Muscle layer of colon (tissue), 2 donors: ENCODE data around the gene ATP11A.
A peak's percentile ranks its signal among the peaks of the same experiment; 100 is the strongest.

ENCODE experiments used
- H3K27ac ChIP-seq: one replicate; pipeline ENCODE4 v1.7.0; 2013; ENCODE audit warnings: low read depth, mild to moderate bottlenecking, low read length, moderate library complexity
- H3K27me3 ChIP-seq, 2 donors: one replicate each; pipeline ENCODE4 v1.7.0; 2013; ENCODE audit warnings: low read length in 2 of 2, mild to moderate bottlenecking in 2 of 2; ENCODE audit not compliant: insufficient read depth in 2 of 2, control insufficient read depth in 1 of 2
- H3K36me3 ChIP-seq: one replicate; pipeline ENCODE4 v1.7.0; 2013; ENCODE audit warnings: mild to moderate bottlenecking, low read length; ENCODE audit not compliant: insufficient read depth
- H3K4me1 ChIP-seq: one replicate; pipeline ENCODE4 v1.7.0; 2013; ENCODE audit warnings: mild to moderate bottlenecking, low read length; ENCODE audit not compliant: insufficient read depth
- H3K4me3 ChIP-seq, 2 donors: one replicate each; pipeline ENCODE4 v1.7.0; 2013; ENCODE audit warnings: low read length in 2 of 2, low read depth in 1 of 2, mild to moderate bottlenecking in 1 of 2, moderate library complexity in 1 of 2
- H3K9ac ChIP-seq: one replicate; pipeline ENCODE4 v1.7.0; 2013; ENCODE audit warnings: low read length
- H3K9me3 ChIP-seq: one replicate; pipeline ENCODE4 v1.7.0; 2013; ENCODE audit warnings: mild to moderate bottlenecking, low read length
- donor health status: abdominal sarcoma.
- donor health status: Adenocarcinoma of cecum.

The ATP11A gene

GRCh38 chr13:112685896-112686295, 3.9 kb upstream of the ATP11A start:
- Histone ChIP-seq H3K9ac (no peak overlapping the region), H3K4me1 (no peaks in the 10 kb centered on the region), H3K27me3 (no peaks in the 10 kb centered on the region), H3K4me3 (no peak overlapping the region), H3K27ac (no peak overlapping the region), H3K36me3 (no peaks in the 10 kb centered on the region), H3K9me3 (no peaks in the 10 kb centered on the region)

GRCh38 chr13:112686364-112686763, 3.5 kb upstream of the ATP11A start:
- Histone ChIP-seq H3K9me3 (no peaks in the 10 kb centered on the region), H3K36me3 (no peaks in the 10 kb centered on the region), H3K4me3 (no peak overlapping the region), H3K9ac (no peak overlapping the region), H3K4me1 (peaks cover 3% of the 10 kb centered on the region), H3K27me3 (no peaks in the 10 kb centered on the region), H3K27ac (no peak overlapping the region)

DNA sequence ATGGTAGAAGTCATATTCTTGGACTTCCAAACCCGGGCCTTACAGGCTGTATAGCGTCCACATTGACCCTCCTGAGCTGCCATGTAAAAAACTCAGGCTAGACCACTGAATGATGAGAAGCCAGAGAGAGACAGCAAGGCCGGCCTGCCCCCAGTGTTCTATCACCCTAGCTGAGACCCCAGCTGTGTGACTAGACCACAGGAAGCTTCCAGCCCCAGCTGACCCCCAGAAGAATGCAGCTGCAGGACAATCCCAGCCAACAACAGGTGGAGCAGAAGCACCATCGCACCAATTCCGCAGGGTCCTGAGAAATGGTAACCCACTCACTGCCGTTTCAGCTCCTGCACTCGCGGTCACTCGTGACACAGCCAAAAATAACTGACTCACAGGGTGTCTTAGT, 2.9 kb upstream of the ATP11A start:
- Histone ChIP-seq H3K9me3 (no peaks in the 10 kb centered on the region), H3K4me1 (peaks cover 9% of the 10 kb centered on the region), H3K27me3 (no peaks in the 10 kb centered on the region), H3K27ac (no peak overlapping the region), H3K36me3 (no peaks in the 10 kb centered on the region), H3K4me3 (no peak overlapping the region), H3K9ac (no peak overlapping the region)

DNA sequence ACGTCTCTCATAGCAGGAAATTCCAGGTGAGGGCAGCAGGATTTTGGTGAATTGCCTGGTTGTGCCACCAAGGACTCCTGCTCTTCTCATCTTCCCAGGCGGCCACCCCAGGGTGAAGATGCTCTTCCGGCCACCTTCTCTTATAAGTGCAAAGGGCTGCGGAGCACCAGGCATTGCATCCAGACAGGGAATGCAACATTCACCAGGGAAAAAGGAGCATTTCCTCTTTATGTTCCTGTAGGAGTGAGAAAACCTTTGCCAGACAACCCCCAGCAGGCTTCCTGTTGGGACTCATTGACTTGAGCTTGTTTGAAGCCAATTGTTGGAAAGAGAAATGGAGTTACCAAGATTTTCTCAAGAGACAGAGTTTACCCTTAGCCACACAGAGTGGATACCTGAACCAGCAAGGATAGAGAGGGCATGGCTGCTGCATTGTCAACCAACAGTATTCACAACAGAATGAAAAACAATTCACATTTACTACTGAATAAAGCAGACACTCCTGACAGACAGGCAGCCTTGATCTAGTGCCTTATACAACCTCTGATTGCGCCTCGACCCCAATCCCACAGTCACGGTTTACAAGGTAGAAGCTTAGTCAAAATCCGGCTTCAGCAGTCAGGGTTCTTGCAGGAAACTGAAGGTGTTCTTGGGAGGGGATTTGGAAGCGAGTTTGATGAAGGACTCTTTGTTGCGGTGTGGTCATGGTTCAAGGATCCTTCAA, 1.8 kb upstream of the ATP11A start:
- Histone ChIP-seq H3K27me3 (no peaks in the 10 kb centered on the region), H3K36me3 (no peaks in the 10 kb centered on the region), H3K27ac (no peak overlapping the region), H3K9ac (no peak overlapping the region), H3K4me1 (peaks cover 17% of the 10 kb centered on the region), H3K4me3 (no peak overlapping the region), H3K9me3 (no peaks in the 10 kb centered on the region)

GRCh38 chr13:112688560-112689302, 1.1 kb upstream of the ATP11A start:
- Histone ChIP-seq H3K36me3 (no peaks in the 10 kb centered on the region), H3K9ac (peak overlapping the region; percentile 39), H3K27ac (peak overlapping the region; percentile 93), H3K27me3 (no peaks in the 10 kb centered on the region), H3K4me1 (peaks cover 20% of the 10 kb centered on the region), H3K9me3 (no peaks in the 10 kb centered on the region), H3K4me3 (peak overlapping the region in 1 of 2 donors; percentile 70)

DNA sequence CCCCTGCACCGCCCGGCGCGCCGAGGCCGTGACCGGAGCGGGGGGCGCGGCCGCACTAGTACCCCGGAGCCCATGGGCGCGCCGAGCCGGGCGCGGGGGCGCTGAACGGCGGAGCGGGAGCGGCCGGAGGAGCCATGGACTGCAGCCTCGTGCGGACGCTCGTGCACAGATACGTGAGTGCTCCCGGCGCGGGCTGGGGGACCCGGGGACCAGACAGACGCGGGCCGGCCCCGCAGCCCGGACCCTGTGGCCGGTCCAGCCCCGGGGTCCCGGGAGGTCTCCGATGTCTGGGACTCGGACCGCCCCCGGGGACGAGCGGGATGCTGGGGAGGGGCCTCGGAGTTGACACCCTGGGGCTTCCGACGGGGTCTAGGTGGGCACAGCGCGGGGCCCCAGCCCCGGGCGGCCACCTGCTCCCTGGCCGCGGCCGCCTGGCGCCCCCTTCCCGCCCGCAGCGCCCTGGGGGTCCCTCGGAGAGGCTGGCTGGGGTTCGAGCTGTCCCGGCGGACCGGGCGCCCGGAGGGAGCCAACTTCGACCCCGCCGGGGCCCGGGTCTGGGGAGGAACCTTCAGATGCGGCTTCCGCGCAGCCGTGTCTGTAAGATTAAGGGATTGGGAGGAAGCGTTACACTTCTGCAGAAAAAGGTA, 568 bp downstream of the ATP11A start:
- Histone ChIP-seq H3K36me3 (no peaks in the 10 kb centered on the region), H3K27ac (peak overlapping the region; percentile 90), H3K4me3 (peak overlapping the region; percentile 68 to 72), H3K4me1 (peaks cover 29% of the 10 kb centered on the region), H3K9me3 (no peaks in the 10 kb centered on the region), H3K27me3 (no peaks in the 10 kb centered on the region), H3K9ac (peak overlapping the region; percentile 54)

DNA sequence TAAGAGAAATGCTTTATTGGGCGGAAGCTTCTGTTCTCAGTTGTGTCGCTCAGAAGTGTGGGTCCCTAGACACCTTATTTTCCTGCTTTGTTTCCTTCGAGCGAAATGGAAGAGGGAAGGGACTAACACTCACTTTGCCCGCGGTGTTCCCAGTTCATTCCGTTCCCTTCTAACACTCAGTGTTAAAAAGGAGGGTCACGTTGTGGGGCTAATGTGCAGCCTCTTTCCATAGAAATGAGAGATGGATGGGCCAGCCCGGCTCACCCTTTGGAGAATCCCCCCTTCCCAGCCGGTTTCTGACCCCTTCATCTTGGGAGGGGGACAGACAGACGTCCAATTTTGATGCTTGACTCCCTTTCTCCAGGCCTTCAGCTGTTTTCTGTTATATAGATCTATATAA, 2.3 kb downstream of the ATP11A start:
- Histone ChIP-seq H3K36me3 (no peaks in the 10 kb centered on the region), H3K9me3 (no peaks in the 10 kb centered on the region), H3K9ac (no peak overlapping the region), H3K4me3 (no peak overlapping the region), H3K27ac (no peak overlapping the region), H3K27me3 (no peaks in the 10 kb centered on the region), H3K4me1 (peaks cover 29% of the 10 kb centered on the region)

DNA sequence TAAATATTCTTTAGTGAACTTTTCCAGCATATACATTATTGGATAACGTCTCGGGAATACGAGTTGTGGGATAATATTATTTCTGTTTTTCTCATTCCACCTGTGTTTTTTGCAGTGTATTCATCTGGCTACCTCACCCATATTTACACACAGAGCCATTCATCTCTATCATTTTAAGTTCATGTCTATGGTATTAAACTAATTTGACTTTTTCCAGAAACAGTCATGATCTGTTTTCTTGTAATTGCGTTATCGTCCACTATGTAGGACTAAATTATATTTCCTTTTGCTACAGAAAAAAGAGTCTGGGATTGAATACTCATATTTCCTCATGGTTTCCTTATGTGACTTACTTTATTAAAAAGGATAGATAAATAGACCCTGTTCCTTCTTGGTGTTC, 2.7 kb downstream of the ATP11A start:
- no peak overlapping the region for H3K27ac ChIP-seq
- no peaks in the 10 kb centered on the region for H3K36me3 ChIP-seq
- H3K27me3 ChIP-seq: no peaks in the 10 kb centered on the region
- peaks cover 29% of the 10 kb centered on the region for H3K4me1 ChIP-seq
- H3K4me3 ChIP-seq: no peak overlapping the region
- no peak overlapping the region for H3K9ac ChIP-seq
- H3K9me3 ChIP-seq: no peaks in the 10 kb centered on the region

DNA sequence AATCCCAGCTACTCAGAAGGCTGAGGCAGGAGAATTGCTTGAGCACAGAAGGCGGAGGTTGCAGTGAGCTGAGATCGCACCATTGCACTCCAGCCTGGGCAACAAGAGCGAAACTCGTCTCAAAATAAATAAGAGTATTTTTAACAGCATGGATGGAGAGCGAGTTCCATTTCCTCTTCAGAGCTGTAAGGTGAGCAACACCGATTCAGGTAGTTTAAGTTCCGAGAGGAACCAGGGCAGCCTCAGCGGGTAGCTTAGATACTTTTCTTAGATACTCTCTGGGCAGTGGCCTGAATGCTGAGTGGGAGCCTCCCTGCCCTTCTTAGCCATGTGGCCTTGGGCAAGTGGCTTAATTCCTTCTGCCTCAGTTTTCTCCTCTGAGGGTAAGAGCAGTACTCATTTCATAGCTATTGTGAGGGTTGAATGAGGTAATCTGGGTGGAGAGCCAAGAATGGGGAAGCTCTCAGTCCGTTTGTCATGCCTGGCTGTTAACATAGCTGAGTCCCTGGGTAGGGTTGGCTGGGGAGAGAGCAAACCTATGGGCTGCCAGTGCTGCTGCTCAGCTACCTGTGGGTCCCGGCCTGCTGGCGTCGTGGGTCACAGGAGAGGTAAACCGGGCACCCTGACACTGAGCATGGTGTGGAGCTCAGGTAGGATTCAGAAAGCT, 4.1 kb downstream of the ATP11A start:
- H3K27me3 ChIP-seq: no peaks in the 10 kb centered on the region
- H3K27ac ChIP-seq: no peak overlapping the region
- peaks cover 29% of the 10 kb centered on the region for H3K4me1 ChIP-seq
- no peaks in the 10 kb centered on the region for H3K9me3 ChIP-seq
- H3K9ac ChIP-seq: no peak overlapping the region
- H3K36me3 ChIP-seq: no peaks in the 10 kb centered on the region
- no peak overlapping the region for H3K4me3 ChIP-seq

- Histone ChIP-seq H3K27me3 (no peaks in the 10 kb centered on the region), H3K9me3 (no peaks in the 10 kb centered on the region), H3K27ac (no peak overlapping the region), H3K4me1 (peaks cover 29% of the 10 kb centered on the region), H3K36me3 (no peaks in the 10 kb centered on the region), H3K4me3 (no peak overlapping the region), H3K9ac (no peak overlapping the region)
Observed at GRCh38 chr13:112695121-112695520, 5.3 kb downstream of the ATP11A start.
